ENCODE results near the gene CTNND2.
A peak's percentile ranks its signal among the peaks of the same experiment; 100 is the strongest.

The CTNND2 gene

DNA sequence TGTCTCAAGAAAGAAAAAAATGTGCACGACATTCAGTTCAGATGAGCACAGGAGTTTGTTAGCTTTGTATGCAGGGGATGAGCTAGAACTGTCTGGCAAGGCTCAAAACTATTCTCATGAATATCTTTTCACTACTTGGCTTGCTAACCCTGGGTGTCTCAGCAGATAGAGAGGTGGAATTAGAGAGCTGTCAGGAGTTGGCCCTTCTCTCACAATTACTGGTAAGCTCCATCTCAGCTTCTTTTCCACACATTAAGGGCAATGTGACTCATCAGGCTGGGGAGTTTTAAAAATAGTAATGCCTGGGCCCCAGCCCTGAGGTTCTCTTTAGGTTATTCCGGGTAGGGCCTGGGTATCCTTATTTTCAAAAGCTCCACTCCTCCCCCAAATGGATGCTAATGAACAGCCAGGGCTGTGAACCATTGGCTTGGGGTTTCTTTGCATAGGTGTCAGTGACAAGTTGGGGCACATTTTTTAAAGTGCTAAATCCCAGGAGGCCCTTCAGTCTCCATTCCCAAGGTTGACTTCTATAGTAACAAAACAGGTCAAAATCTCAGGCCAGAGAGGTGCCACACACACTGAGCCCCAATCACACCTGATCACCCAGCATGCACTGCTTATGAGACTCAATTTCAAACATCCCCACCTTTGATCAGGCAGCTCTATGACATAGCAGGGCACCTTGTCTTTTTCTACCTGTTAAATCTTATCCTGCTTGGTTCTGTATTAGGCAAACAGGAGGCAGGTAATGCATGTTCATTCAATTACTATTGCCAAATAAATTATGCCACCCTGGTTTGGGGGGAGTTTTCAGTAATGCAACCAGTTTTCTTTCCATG, 903.5 kb downstream of the CTNND2 start:
- DNase-seq, result no peak

DNA sequence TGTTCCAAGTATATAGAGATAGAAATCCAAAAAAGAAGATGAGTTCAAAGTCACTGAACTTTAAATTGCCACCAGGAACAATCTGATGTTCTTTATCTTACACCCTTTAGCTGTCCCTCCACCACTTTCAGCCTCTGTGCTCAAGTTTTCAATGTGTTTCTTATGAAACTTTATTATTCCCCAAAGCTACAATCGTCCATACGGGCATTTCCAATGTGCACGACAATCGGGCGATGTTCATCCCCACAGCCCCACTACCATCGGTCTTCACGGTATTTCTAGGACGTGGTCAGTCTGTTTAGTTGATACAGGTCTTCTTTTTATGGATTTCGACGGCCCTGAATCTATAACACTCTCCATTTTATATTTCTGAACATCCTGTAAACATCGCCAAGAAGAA, 904.5 kb downstream of the CTNND2 start:
- DNase-seq, result no peak

DNA sequence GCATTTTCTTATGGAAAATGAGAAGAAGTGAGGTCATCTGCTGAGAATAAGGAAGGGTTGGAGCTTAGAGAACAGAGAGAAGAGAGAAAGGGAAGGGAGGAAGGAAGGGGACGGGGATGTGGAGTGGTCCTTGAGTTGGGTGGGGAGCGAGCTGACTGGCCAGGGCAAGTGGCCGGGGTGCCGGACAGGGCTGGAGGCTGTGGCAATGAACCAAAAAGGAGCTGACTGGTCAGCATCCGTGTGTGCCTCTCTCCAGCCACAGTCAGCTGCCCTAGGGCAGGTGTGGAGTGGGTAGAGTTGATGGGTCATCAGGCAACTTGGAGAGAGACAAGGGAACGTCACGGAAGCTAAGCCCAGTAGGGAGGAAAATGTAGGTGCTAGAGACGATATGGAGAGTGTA, 908.4 kb downstream of the CTNND2 start:
- no peak for DNase-seq

DNA sequence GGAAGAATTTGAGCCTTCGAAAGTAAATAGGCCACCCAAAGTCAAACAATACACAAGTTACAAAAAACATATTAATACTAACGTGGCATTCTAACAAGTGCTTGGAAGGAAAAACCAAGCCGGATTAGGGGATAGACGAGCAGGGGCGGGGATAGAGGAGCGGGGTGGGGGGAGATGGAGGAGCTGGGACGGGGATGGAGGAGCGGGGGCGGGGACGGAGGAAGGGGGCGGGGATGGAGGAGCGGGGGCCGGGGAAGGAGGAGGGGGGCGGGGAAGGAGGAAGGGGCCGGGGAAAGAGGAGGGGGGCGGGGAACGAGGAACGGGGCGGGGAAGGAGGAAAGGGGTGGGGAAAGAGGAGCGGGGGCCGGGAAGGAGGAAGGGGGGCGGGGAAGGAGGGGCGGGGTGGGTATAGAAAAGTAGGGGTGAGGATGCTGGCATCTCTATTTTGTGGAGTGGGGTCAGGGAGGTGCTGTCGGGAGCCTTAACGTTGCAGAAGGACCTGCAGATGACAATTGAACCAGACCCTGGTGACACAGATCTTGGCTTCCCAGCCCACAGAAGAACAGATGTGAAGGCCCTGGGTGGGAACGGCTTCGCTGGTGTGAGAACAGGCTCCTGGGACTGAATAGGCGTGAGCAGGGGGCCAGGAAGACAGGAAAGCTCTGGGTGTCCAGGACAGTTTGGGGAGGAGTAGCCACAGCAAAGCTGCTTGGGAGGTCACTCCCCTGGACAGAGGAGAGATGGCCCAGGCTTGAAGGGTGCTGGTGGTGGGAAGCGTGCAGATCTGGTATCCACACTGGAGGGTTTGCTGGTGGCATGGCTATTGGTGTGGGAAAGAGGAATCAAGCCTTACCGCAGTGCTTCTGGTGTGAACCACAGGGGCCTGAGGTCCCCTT, 909.9 kb downstream of the CTNND2 start:
- no peak for DNase-seq

DNA sequence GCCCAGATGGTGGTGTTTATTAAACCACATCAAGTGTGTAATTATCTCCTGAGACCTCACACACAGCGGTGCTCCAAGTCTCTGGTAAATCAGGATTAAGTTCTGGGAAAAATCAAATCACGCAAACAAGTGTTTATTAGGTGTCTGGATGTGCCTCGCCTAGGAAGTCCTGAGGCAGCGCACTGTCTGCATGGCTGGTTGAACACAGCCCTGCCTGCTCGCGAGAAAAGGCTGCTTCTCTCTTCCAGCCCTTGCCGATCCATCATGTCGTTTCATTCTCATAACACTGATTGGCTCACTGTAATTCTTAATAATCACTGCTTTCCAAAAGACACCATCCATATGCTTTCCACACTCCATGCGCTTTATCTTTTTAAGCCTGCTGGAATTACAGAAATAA, 913.6 kb downstream of the CTNND2 start:
- DNase-seq, result no peak

DNA sequence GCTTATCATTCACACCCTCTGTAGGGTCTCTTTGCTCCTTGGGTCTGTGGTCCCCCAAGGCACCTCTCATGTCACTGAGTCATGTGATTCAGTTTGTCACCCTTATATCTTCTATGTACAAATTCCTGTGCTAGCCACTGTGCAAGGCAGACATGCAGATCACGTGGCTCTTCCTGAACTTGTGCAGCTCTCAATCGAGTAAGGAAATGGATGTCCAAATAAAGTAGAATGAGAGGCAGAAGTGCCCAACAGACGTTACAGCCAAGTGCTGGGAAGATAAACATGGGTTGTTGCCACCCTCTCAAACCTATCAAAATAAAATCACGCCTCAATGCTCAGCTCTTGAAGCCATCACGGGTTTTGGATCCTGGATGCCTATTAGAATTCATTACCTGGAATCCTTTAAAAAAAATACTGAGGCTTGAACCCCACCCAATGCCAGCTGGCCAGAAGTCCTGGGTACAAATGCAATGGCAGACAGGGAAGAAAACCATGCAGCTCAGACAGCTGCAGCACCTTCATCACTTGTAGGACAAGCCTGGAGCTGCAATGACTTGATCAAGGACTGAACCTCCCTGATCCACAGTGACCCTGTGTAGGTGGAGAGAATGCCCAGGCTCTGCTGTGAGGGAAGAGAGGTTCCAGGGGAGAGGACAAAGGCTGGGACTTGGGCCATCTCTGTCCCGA, 914.5 kb downstream of the CTNND2 start:
- DNase-seq, result no peak

DNA sequence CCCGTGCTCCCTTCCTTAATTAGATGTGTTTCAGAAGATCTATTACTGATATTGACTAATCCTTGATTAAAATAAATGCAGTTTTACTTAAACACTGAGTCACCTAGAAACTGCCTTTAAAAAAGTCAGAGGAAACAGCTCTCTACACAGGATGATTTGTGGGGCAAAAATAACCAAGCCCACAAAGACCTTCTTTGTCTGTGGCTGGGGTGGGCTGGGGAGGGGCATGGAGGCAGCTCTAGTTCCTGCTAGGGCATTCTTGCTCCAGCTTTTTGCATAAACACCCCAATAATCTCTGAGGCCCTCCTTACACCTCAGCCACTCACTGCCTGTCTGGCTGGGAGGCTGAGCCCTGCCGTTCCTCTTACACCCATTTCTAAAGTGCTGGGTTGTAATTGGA, 915.6 kb downstream of the CTNND2 start:
- no peak for DNase-seq

DNA sequence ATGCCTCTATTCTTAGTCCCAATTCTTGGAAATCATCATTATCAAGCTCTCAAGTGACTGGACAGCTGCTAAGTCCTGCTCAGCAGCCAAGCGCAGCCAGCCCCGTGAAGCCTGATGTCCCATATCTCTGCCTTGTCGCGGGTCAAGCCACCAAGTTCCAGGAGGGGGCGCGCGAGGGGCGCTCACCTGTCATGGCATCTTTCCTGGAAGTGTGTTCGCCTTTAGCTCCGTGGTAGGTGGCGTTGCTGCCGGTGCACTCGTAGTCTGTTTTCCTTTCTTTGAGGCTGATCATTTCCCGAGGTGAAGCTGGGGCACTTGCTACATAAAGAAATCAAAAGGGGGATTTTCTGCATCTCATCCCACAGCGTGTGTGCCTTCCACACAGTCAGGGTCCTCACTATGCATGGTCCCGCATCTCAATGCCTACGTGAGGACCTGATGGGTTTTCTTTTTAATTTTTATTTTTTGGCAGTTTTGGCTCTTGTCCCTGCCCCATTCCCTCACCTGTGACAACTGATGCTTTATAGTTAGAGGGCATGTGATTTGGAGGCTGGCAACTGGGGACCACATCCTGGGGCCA, 916.2 kb downstream of the CTNND2 start:
- peak; percentile 87 for DNase-seq

DNA sequence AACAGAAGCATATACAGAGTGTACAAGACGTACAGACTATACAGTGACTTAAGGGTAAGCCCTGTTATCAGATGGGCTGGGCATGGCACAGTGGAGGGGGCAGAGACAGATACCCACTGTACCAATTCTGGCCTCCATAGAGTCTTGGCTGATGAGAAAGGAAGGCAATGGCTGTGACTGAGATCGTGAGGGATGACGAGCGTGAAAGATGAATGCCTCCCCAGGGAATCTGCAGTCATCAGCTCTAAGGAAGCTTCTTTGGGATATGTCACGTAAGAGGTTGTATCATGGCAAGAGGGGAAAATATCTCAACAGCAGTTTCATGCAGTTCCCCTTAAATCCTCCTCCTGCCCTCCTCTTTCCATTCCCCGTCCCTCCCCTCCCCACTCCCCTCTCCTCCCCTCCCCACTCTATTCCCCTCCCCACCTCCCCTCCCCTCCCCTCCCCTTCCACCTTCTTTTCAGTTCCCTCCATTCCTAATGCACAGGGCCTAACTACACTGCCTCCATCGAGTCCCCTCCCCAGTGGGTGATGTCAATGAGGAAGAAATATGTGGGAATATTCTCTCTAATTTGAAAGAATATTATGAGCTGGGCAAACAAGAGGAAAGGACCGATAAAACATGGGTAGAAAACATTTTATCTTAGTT, 916.8 kb downstream of the CTNND2 start:
- DNase-seq, result no peak

DNA sequence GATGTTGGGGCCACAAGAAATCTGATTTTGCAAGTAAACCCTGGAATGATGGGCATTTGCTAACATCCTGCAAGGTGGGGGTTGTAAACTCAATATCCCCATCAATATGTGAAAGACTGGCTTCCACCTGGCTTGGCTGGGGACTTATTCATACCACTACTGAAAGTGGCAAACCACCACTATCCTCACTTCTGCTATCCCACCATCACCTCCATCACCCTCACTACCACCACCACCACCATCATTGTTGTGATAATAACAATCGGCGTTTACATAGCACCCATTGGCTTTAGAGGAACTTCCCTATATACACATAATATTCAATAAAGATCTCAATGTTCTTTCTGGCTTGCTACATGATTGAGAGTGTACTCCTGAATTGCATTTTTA, 918.5 kb downstream of the CTNND2 start:
- DNase-seq, result no peak

DNA sequence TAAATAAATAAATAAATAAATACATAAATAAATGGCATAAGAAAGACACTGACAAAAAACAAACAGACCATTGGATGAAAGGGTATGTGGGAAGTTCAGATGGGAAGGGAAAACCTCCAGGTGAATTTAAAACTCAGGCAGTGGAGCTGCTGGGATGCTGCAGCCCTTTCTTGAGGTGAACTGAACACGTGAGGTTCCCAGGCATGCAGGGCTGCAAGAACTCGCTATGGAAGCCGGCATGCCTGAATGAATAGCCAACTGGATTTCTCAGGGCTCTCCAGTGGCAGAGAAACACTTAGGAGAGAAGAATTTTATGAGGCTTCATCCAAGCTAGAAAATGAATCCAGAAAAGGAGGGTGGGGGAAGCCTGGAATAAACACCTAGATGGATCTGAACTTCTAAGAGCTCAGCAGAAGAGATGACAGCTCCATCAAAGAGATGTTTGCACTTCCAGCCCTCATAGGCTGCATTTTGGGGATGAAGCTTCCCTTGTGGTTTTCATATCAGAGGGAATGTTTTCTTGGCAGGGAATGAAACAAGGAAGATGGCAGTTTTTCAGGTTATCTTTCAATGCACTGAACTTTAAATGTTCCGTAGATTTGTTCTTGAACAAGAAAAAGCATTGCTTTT, 919.0 kb downstream of the CTNND2 start:
- no peak for DNase-seq

DNA sequence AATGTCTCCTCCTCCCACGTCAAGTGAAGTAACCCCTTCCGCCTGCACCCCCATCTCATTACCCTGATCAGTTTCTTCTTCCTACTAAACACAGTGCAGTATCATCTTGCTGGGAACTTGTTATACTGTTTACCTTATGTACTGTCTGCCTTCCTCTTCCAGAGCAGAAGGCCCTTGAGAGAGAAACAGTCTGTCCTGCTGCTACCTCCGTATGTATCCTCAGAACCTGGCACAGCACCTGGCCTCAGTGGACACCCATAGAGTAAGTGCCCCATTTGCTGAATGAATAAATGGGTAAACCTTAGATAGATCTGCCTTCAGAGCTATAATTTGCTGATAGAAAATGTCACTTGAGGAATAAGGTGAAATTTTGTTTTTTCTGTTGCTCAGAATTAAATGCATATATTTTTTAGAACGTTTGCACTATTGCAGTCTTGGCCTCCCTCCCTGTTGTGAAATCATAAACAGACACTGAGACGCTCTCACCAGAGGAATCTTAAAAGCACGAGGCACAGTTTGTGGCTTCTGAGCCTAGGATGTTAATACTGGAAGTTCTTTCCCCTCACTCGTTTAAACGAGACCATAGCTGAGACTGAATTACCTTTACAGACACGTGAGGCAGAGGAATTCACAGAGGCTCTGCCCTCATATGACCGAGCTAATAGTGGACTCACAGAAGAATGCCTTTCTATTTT, 920.1 kb downstream of the CTNND2 start:
- DNase-seq, result no peak

DNA sequence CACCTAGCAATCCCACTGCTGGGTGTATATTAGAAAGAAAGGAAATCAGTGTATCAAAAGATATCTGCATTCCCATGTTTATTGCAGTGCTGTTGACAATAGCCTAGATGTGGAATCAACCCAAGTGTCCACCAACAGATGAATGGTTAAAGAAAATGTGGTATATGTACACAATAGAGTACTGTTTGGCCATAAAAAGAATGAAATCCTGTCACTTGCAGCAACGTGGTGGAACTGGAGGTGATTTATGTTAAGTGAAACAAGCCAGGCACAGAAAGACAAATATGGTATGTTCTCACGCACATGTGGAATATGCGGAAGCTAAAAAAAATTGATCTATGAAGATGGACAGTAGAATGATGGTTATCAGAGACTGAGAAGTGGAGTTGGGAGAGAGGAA, 921.6 kb downstream of the CTNND2 start:
- no peak for DNase-seq

DNA sequence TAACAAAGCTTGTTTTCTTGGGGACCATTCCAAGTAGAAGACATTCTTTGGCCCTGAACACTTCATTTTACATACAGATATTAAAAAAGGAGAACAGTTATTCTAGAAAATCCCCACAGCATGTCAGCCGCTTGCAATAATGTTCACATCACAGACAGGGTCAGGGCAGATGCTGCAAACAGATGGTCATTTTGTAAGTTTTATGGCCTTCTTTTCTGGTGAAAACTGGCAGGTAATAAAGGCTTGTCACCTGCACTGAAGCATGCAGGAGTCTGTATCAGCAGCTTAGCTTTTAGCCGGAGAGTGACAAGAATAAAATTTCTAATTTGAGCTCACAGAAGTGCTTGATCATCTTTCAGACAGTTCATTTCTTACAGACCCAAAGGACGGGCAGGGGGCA, 922.3 kb downstream of the CTNND2 start:
- DNase-seq, result no peak

DNA sequence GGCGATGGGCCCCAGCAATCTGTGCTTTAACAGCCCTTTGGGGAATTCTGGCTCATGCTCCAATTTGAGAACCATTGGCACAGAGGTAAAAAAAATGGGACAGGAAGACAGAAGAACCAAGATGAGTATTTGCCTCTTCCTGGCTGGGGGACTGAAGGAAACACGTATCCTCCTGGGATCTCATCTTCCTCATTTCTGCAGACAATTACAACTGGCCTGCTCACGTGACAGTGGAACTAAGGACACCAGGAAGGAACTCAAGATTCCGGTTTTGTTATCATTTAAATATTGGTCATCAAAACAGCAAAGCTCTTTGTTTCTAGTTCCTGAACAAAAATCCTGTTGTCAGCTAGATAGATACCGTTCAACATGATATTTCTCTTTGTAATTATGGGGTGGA, 927.2 kb downstream of the CTNND2 start:
- no peak for DNase-seq

DNA sequence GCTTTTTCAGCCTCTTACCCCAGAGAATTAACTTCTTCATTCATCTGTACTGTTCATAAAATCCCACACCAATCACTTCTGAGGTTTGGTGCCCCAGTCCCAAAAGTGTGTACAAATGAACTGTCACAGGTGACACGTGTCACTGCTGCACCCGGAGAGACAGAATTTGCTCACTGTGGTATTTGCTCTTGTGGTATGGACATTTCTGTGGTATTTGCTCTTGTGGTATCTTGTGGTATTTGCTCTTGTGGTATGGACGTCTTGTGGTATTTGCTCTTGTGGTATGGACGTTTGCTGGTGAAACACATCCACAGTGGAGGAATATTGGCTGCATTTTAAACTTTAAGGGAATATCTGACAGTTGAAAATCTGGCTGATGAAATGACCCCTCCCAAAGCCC, 928.3 kb downstream of the CTNND2 start:
- no peak for DNase-seq

DNA sequence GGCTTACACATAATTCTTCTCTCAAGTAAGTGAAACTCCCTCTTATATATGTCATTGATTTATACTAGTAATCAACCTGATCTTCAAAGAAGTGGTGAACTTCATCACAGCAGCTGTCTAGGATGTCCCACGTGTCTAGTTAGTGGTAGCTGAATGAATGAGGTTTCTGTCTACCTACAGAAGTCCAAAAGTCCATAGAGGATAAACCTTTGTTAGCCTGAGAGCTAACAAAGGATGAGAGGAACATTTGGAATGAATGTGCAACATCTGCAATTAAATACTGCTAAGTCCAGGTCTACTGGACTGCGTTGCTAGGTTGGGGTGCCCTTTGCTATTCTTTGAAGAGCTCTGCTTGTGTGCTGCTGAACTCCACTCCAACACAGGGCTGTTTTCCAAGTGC, 929.4 kb downstream of the CTNND2 start:
- no peak for DNase-seq

DNA sequence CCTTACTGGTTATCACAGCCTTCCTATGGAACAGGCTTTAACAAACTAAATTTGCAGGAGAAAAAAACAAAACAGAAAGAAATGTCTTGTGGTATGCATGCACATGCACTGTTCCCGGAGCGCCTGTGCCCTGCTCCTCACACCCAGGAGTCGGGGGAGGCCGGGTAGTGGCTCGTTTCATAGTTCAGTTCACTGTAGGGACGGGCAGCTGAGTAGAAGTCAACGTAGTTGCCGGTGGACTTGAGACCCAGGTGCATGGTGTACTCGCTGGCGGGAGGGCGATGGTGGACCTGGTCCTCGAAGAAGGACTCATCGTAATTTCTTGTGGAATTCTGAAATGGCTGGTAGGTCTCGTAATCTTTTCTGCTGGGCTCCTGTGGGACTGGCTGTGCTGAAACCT, 930.9 kb downstream of the CTNND2 start:
- DNase-seq, result no peak

DNA sequence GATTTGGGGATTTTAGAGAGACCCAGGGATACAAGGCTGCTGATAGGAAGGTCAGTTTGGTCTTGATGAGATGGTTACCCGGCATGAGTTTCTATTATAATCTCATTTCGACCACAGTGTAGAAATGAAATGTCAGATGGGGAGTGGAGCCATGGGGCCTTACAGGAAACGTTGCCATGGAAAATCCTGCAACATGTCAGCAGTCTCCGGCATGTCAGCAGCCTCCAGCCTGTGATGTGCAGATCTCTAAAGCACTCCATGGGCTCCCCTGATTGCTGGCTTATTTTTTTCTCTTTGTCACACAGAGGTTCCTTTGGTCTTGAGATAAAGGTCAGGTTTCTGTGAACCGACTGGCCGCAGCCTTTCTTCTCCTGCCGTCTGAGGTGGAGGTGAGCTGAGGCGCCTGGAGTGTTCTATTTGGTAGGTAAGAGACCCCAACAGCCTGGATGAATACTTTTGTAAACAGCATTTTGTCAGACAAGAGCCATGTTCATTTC, 934.5 kb downstream of the CTNND2 start:
- DNase-seq, result no peak

DNA sequence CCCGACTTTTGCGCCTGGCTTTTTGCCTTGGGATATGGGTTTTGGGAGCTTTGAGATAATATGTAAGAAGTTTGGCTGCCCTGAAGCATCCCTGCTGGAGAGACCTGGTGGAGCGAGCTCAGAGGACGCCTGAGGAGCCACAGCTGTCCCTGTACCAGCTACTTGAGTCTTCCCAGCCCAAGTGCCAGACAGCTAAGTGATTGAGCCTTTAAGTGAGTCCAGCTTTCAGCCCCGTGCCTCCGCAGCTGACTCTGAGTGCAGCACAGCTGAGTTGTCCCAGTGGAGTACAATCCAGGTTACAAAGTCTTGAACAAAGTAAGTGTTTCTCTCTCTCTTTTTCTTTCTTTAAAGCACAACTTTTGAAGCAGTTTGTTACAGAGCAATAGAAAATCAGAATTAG, 939.4 kb downstream of the CTNND2 start:
- no peak for DNase-seq

DNA sequence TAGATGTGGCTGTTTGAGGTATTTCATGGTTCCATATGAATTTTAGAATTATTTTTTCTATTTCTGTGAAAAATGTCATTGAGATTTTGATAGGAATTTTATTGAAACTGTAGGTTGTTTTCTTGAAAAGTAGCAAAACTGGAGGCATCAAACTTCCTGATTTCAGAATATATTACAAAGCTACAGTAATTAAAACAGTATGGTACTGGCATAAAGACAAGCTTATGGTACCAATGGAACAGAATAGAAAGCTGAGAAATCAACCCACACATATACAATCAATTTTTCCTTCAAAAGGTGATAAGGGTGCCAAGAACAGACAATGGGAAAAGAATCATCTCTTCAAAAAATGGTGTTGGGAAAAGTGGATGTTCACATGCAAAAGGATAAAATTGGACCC, 945.5 kb downstream of the CTNND2 start:
- DNase-seq, result no peak
